Measurements from ENCODE around the gene SLC52A3. TPM values are rescaled to one million over a fixed set of nuclear protein-coding genes. Genes with fewer than 3 reads are reported as not detected.

SLC52A3 gene
- total RNA-seq (2016; rRNA removed; fragmentation: Illumina TruSeq; extraction: Trizol), result not detected in 2 replicates
- not detected in 2 replicates for total RNA-seq (2016; cell fraction: cytosol; rRNA removed; fragmentation: Illumina TruSeq; extraction: Trizol; ENCODE audit: low read depth)
- total RNA-seq (2016; cell fraction: insoluble cytoplasmic fraction; rRNA removed; fragmentation: Illumina TruSeq; extraction: Trizol), result 0.04 TPM in 1 of 2 replicates, not detected in the other
- not detected in 2 replicates for total RNA-seq (2016; cell fraction: membrane; rRNA removed; fragmentation: Illumina TruSeq; extraction: Trizol)
- total RNA-seq (2016; cell fraction: nucleus; rRNA removed; fragmentation: Illumina TruSeq; extraction: Trizol), result not detected in 2 replicates
- 0.03 TPM in 1 of 2 replicates, not detected in the other for polyA plus RNA-seq (2011; rRNA removed)
- 0.06 TPM in 1 of 2 replicates, not detected in the other for polyA plus RNA-seq (2011; cell fraction: cytosol; rRNA removed)
- polyA plus RNA-seq (2011; cell fraction: nucleus; rRNA removed), result not detected in 2 replicates
- 0.05 TPM in 1 of 2 replicates, not detected in the other for polyA plus RNA-seq (2012)
- polyA plus RNA-seq (2016; cell fraction: cytosol; fragmentation: Illumina TruSeq; extraction: Trizol; ENCODE audit: low read depth), result not detected in 2 replicates
- not detected in 2 replicates for polyA plus RNA-seq (2016; cell fraction: insoluble cytoplasmic fraction; fragmentation: Illumina TruSeq; extraction: Trizol; ENCODE audit: low read depth)
- polyA plus RNA-seq (2016; cell fraction: membrane; fragmentation: Illumina TruSeq; extraction: Trizol; ENCODE audit: low read depth), result not detected in 2 replicates
- polyA plus RNA-seq (2016; cell fraction: nucleus; fragmentation: Illumina TruSeq; extraction: Trizol; ENCODE audit: insufficient read depth, low read depth), result not detected in 2 replicates
- polyA minus RNA-seq (2011; rRNA and poly(A)+ RNA removed; ENCODE audit: low replicate concordance), result 0.70 TPM in 1 of 2 replicates, not detected in the other
- not detected in 2 replicates for polyA minus RNA-seq (2011; cell fraction: cytosol; rRNA and poly(A)+ RNA removed)
- polyA minus RNA-seq (2011; cell fraction: nucleus; rRNA and poly(A)+ RNA removed), result not detected in 2 replicates
- Bru-seq, nascent RNA, result percentile 6 among the genes with signal in this experiment
- BruChase-seq, experiment 1, labeled RNA remaining after a 6-hour chase, result percentile 7 among the genes with signal in this experiment
- not detected for BruChase-seq, experiment 2, labeled RNA remaining after a 2-hour chase
- long read RNA-seq, experiment 1, result 0 reads
- long read RNA-seq, experiment 2, result 0 reads

DNA sequence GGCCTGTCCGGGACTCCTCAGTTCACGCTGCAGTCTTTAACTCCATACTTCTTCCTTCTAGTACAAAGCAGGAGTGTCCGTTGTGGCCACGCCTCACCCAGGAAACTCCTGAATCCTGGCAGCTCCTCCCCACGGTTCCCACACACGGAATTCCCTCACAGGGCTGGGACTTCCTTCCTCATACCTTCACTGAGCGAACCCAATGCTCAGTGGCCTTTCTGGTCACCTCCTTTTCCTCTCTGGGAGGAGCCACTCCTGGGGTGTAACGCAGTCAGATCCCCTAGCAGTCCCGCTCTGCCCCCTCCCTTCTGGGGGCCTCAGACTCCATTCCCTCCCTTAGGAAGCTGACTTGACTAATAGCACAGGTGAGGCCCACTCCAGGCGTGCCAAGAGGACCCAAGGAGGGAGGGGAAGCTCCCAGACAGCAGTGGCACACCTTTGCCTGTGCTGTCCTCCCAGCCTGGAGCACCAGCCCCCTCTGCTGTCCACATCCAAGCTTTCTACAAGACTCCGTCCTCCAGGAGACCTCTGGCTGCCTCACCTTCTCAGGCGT lies at the start of gene SLC52A3:
Gene SLC52A3, minus strand, starts transcription at position 75 of the 553 bp plus-strand sequence. CDS start 2,726 bp downstream, outside the sequence.
- peaks cover 2 to 50% of the 10 kb centered on the region in 2 experiments for H3K27me3 ChIP-seq (ENCODE audit: control insufficient read depth in 1 of 2, insufficient read depth in 2 of 2, low read length in 2 of 2)
- no peak within 1 kb of the TSS for H2AFZ ChIP-seq (ENCODE audit: low read length)
- ChIA-PET POLR2A (no interaction called here), CTCF (ENCODE audit: low intra/inter-chr PET ratio, low total read pairs) (interaction anchor here (1.2 kb wide), 1 partner anchor 206 kb away, joined by 3 read pairs; no protein-coding TSS in a partner anchor)
- no peak within 1 kb of the TSS for H3K27ac ChIP-seq (ENCODE audit: extremely low read length, insufficient read depth, low read length)
- no peak within 1 kb of the TSS for H3K4me3 ChIP-seq (replicated peaks in 1 of 3; ENCODE audit: insufficient read depth in 1 of 3, low read depth in 2 of 3, low read length in 3 of 3)
- WGBS (ENCODE audit: low lambda C conversion rate), result 24% methylated on average over 12 of the region's 12 CpGs
- H3K36me3 ChIP-seq (replicated peaks in 1 of 2; ENCODE audit: control insufficient read depth in 1 of 2, insufficient read depth in 2 of 2, low read length in 2 of 2), result no peaks in the 10 kb centered on the region
- H3K9me3 ChIP-seq (ENCODE audit: low read length), result no peaks in the 10 kb centered on the region
- in situ Hi-C loops (cut with HindIII; ENCODE audit: extremely low pct_ligation_motif_present, low pct_unique_long_range_greater_than_20kb), result no loop called here
- BruUV-seq (replicated peaks), result no TSS peak
- no peaks in the 10 kb centered on the region for H4K20me1 ChIP-seq (ENCODE audit: insufficient read depth, low read length)
- no peak within 1 kb of the TSS for H3K9ac ChIP-seq (ENCODE audit: insufficient read depth, low read depth, low read length)
- H3K79me2 ChIP-seq (ENCODE audit: insufficient read depth, low read length), result no peaks in the 10 kb centered on the region
- intact Hi-C loops (cut with micrococcal nuclease; ENCODE audit: unreplicated experiment), result no loop called here
- 0 out of 2 replicates have a peak, but pooled peaks cover 5% of the 10 kb centered on the region for H3K4me1 ChIP-seq (ENCODE audit: insufficient read depth, low read length)
- H3K4me2 ChIP-seq (ENCODE audit: low read depth, low read length), result no peak within 1 kb of the TSS
- ATAC-seq (peak; percentile 85), DNase-seq (ENCODE audit: low spot score) (peak; percentile 36), FAIRE-seq (no peak)
- TF ChIP-seq SMAD9 (CRISPR knock-in tag; IDR thresholded peaks at IDR 0.05) (no peak), ZNF788 (CRISPR knock-in tag; IDR thresholded peaks at IDR 0.05; ENCODE audit: borderline replicate concordance) (0 out of 2 replicates have a peak, but pooled peaks have one; percentile 40), XRCC5 (optimal IDR thresholded peaks at IDR 0.05; ENCODE audit: low read length) (peak; percentile 55), ZNF557 (CRISPR knock-in tag; IDR thresholded peaks at IDR 0.05) (no peak), NR2F6 (IDR thresholded peaks at IDR 0.05) (no peak), NR2F6 (CRISPR knock-in tag; IDR thresholded peaks at IDR 0.05) (peak; percentile 16; the same call in 1 of the 2 replicates), CREB1 (IDR thresholded peaks at IDR 0.05) (no peak), CREB1 (CRISPR knock-in tag; IDR thresholded peaks at IDR 0.05) (no peak), NFIC (IDR thresholded peaks at IDR 0.05; ENCODE audit: low read length) (no peak), KDM2A (CRISPR knock-in tag; IDR thresholded peaks at IDR 0.05; ENCODE audit: borderline replicate concordance, low read depth) (0 out of 2 replicates have a peak, but pooled peaks have one; percentile 34), FOXK2 (IDR thresholded peaks at IDR 0.05) (no peak)
- TF ChIP-seq, protein P1, sequence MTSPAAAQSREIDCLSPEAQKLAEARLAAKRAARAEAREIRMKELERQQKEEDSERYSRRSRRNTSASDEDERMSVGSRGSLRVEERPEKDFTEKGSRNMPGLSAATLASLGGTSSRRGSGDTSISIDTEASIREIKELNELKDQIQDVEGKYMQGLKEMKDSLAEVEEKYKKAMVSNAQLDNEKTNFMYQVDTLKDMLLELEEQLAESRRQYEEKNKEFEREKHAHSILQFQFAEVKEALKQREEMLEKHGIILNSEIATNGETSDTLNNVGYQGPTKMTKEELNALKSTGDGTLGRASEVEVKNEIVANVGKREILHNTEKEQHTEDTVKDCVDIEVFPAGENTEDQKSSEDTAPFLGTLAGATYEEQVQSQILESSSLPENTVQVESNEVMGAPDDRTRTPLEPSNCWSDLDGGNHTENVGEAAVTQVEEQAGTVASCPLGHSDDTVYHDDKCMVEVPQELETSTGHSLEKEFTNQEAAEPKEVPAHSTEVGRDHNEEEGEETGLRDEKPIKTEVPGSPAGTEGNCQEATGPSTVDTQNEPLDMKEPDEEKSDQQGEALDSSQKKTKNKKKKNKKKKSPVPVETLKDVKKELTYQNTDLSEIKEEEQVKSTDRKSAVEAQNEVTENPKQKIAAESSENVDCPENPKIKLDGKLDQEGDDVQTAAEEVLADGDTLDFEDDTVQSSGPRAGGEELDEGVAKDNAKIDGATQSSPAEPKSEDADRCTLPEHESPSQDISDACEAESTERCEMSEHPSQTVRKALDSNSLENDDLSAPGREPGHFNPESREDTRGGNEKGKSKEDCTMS (CRISPR knock-in tag; conservative IDR thresholded peaks at IDR 0.05), result no peak
- TF ChIP-seq, protein P2, sequence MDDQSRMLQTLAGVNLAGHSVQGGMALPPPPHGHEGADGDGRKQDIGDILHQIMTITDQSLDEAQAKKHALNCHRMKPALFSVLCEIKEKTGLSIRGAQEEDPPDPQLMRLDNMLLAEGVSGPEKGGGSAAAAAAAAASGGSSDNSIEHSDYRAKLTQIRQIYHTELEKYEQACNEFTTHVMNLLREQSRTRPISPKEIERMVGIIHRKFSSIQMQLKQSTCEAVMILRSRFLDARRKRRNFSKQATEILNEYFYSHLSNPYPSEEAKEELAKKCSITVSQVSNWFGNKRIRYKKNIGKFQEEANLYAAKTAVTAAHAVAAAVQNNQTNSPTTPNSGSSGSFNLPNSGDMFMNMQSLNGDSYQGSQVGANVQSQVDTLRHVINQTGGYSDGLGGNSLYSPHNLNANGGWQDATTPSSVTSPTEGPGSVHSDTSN (CRISPR knock-in tag; IDR thresholded peaks at IDR 0.05; ENCODE audit: borderline replicate concordance), result no peak
- TF ChIP-seq, protein P3, sequence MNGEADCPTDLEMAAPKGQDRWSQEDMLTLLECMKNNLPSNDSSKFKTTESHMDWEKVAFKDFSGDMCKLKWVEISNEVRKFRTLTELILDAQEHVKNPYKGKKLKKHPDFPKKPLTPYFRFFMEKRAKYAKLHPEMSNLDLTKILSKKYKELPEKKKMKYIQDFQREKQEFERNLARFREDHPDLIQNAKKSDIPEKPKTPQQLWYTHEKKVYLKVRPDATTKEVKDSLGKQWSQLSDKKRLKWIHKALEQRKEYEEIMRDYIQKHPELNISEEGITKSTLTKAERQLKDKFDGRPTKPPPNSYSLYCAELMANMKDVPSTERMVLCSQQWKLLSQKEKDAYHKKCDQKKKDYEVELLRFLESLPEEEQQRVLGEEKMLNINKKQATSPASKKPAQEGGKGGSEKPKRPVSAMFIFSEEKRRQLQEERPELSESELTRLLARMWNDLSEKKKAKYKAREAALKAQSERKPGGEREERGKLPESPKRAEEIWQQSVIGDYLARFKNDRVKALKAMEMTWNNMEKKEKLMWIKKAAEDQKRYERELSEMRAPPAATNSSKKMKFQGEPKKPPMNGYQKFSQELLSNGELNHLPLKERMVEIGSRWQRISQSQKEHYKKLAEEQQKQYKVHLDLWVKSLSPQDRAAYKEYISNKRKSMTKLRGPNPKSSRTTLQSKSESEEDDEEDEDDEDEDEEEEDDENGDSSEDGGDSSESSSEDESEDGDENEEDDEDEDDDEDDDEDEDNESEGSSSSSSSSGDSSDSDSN (CRISPR knock-in tag; IDR thresholded peaks at IDR 0.05), result no peak
